ENCODE measurements around the gene CETN3.
"Not testable (repeated sequence)": the region's sequence is repeated elsewhere in the genome, so short reads cannot be mapped to it uniquely, and the experiment has no call there.

Gene CETN3

DNA sequence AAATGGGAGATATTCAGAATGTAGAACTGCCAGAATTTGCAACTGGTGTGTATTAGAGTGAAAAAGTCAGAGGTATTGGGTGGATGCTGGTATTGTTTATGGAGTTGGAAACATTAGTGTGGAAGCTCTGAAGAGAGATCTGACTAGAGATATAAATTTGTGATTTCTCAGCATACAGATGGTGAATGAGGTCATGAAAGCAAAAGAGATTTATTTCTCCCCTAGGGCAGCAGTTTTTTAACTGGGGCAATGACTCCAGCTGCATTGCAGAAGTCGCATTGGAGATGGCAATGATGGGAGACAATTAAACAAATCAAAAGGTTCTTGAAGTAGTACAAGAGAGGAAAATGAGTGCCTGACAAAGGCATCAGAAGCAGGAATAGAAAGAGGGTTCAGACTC lies 64.9 kb downstream of the CETN3 start:
- no peak for FAIRE-seq
- TF ChIP-seq POLR2AphosphoS5 (IDR thresholded peaks at IDR 0.05; ENCODE audit: low read depth, low read length) = no peak
- TF ChIP-seq TAF1 (IDR thresholded peaks at IDR 0.05; ENCODE audit: low read depth, low read length) = no peak
- no peak for TF ChIP-seq SPI1 (IDR thresholded peaks at IDR 0.05; ENCODE audit: low read depth, low read length)
- no peak for TF ChIP-seq POU2F2 (IDR thresholded peaks at IDR 0.05; ENCODE audit: low read depth, low read length)

DNA sequence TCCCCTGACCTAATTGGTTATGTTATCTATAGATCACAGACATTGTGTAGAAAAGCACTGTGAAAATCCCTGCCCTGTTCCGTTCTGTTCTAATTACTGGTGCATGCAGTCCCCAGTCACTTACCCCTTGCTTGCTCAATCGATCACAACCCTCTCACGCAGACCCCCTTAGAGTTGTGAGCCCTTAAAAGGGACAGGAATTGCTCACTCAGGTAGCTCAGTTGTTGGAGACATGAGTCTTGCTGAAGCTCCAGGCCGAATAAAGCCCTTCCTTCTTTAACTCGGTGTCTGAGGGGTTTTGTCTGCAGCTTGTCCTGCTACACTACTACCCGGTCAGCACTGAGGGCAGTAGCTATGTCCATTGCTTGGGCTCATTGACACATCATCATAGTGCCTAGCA lies 65.8 kb downstream of the CETN3 start:
- DNase-seq (ENCODE audit: insufficient read length, low spot score); FAIRE-seq: not testable (repeated sequence)

More for the DNA sequence above, 64.9 kb downstream of the CETN3 start:
- no peak for DNase-seq (ENCODE audit: insufficient read length, low spot score)

DNA sequence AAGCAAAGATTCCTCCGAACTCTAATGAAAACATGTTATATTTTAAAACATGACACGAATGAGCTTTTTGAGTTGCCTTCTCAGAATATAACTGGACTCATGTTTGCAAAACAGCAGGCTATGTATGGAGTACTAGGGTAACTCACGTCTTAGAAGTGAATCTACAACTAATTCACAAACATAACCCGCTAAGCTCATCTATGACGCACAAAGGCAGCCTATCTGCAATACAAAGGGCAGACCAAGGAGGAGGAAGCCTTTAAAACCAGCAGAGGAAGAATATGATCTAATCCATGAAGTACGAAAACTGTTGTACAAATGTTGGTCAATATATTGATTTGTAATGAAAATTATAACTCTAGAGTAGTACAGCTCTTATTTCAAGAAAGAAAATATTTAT lies 67.0 kb downstream of the CETN3 start:
- FAIRE-seq (no peak), DNase-seq (ENCODE audit: insufficient read length, low spot score) (no peak)
- TF ChIP-seq TAF1 (IDR thresholded peaks at IDR 0.05; ENCODE audit: low read depth, low read length) (no peak), POLR2AphosphoS5 (IDR thresholded peaks at IDR 0.05; ENCODE audit: low read depth, low read length) (no peak), SPI1 (IDR thresholded peaks at IDR 0.05; ENCODE audit: low read depth, low read length) (no peak), PAX5 (IDR thresholded peaks at IDR 0.05; ENCODE audit: insufficient read depth, low read length, severe bottlenecking) (no peak), POLR2A (IDR thresholded peaks at IDR 0.05; ENCODE audit: low read depth, low read length) (no peak), POU2F2 (IDR thresholded peaks at IDR 0.05; ENCODE audit: low read depth, low read length) (no peak)
